Myocyte (in vitro differentiated cells): Measurements from ENCODE around the gene CHRNE. TPM values are rescaled to one million over a fixed set of nuclear protein-coding genes. Genes with fewer than 3 reads are reported as not detected.
"Not testable (repeated sequence)": the region's sequence is repeated elsewhere in the genome, so short reads cannot be mapped to it uniquely, and the experiment has no call there.

ENCODE experiments used
- DNase-seq: peaks from one replicate; pipeline ENCODE4 v3.0.0-alpha.2; 2012; ENCODE audit warnings: low read depth
- total RNA-seq: library from RNA; depleted of rRNA; stranded (reverse); fragments of >200 nt; gene quantifications from 2 replicates; pipeline ENCODE4 v1.2.3, GENCODE V29; 2014

The CHRNE gene
- total RNA-seq, 1 donor from 2014 or later = not detected

DNA sequence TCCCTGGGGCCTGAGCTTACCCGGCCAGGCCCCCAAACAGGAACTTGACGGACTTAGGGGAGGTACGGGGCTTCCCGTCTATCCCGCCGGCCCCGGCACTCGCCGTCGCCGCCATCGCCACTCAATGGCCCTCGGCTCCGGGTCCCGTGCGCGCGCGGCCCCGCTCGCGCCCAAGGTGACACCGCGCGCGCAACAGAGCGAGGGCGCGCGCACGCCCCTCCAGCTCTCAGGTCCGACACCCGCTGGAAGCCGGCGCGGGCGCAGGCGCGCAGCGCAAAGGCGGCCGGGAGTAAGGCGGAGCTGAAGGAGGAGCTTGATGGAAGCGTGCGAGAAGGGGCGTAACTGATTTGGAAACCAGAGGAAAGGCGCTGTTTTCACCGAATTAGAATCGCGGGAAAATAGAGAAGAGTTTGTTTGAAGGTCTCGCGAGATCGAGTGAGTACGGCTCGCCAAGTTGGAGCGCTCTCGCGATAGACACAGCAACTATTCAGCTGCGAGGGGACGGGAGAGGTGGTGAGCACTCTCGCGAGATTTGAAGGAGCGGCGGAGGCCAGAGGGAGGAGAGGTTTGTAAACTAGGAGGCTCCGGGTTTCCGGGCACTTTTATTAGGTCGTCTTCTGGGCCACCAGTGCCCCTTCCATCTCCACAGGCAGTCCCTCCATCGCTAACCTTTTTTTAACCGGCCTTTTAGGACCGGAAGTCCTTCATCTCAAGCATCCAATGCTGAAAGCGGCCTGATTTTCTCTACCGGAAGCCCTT is 37.1 kb upstream of the CHRNE start, which contains the start of the genes RNF167 and SLC25A11:
TSS of gene RNF167 (plus strand) at position 473 of the 759 bp plus-strand sequence. CDS start 642 bp downstream, outside the sequence.
TSS of gene SLC25A11 (minus strand) at position 251 of the 759 bp plus-strand sequence. CDS start at position 115, 136 bp downstream.
- peak; percentile 99 for DNase-seq

DNA sequence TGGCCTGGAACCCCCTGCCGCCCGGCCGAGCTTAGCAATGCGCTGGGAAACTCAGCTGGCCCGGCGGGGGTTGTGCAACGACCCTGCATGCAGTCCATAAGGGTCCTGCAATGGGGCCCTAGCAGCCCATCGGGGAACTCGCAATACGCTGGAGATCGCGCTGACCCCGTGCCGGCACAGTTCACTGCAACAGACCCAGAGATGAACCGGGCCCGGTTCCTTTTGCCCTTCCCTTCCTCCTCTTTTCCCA is 36.6 kb upstream of the CHRNE start:
- no peak for DNase-seq

GRCh38 chr17:4938688-4939545 is 36.0 kb upstream of the CHRNE start:
- no peak for DNase-seq

DNA sequence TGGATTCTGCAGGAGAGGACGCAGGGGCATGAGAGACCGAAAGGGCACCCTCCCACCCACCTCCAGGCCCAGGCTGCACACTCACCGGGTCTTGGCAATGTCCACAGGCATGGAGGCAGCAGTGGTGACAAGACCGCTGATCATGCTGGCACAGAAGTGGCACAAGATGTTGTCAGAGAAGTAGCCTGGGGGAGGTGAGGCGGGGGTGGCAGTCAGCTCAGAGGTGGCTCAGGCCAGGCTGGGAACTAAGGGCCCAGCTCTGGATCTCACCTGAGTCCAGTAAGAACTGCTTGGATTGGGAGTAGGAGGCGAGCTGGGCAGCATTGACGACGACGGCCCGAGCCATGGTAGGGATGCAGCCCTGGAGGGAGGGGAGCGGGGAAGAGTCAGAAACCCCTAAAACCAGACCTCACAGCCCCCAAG is 35.2 kb upstream of the CHRNE start:
- no peak for DNase-seq

DNA sequence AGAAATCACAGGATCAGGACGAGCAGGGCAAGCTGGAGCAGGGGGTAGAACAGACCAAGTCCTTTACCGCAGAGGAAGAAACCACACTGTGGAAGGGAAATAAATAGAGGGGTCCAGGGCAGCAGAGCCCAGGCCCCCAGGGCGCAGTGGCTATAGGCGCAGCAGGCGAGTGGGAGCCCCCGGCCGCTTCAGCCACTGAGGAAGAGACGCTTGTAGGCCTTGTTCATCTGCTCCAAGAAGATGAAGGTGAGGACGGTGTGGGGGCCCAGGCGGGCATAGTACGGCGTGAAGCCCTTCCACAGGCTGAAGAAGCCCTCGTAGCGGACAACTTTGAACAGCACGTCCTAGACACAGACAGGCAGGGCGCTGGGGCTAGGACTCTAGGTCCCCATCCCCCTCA is 34.7 kb upstream of the CHRNE start:
- DNase-seq = no peak

DNA sequence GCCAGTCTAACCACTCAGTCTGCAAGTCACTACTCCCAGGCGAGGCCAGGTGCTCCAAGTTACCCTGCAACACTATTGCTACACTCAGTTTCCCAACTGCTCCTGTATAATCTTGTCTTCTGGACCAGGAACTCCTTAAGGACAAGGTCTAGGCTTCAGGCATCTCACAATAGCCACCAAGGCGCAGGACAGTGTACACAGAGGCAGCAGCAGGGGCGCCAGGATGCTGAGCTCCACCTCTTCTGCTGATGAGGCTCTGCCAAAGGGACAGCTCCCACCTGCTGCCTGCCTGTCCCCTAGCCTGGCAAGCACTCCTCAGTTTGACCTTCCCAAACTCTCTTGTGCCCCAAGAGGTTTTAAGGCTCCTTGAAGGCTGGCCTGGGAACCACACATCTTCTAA is 33.5 kb upstream of the CHRNE start:
- no peak for DNase-seq

DNA sequence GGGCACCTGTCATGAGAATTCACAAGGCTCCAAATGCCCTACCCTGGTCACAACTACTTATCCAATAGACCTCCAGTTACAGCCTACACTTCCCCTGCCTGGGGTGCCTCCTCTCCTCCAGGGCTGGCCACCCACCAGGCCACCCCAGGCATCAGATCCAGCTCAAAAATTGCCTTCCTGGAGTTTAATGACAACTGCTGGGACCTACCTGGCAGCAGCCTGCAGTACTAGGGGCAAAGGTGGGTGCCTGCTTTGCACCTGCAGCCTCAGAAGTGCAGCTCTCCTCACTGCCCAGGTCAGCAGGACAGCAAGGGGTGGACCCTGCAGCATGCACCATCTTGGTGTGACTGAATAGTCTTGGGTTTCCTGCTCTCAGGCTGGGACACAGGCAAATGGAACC is 32.8 kb upstream of the CHRNE start:
- no peak for DNase-seq

DNA sequence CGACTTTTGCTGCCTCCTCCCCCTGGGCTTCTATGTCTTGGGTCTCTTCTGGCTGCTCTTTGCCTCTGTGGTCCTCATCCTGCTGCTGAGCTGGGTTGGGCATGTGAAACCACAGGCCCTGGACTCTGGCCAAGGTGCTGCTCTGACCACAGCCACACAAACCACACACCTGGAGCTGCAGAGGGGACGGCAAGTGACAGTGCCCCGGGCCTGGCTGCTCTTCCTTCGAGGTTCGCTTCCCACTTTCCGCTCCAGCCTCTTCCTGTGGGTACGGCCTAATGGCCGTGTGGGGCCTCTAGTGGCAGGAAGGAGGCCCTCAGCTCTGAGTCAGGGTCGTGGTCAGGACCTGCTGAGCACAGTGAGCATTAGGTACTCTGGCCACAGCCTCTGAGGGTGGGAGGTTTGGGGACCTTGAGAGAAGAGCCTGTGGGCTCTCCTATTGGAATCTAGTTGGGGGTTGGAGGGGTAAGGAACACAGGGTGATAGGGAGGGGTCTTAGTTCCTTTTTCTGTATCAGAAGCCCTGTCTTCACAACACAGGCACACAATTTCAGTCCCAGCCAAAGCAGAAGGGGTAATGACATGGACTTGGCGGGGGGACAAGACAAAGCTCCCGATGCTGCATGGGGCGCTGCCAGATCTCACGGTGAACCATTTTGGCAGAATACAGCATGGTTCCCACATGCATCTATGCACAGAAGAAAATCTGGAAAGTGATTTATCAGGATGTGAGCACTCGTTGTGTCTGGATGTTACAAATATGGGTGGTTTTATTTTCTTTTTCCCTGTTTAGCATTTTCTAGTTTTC is 31.5 kb upstream of the CHRNE start:
- DNase-seq = peak; percentile 85

- no peak for DNase-seq
Observed at GRCh38 chr17:4933646-4934045, 30.7 kb upstream of the CHRNE start.

GRCh38 chr17:4932756-4933155 is 29.9 kb upstream of the CHRNE start:
- no peak for DNase-seq

DNA sequence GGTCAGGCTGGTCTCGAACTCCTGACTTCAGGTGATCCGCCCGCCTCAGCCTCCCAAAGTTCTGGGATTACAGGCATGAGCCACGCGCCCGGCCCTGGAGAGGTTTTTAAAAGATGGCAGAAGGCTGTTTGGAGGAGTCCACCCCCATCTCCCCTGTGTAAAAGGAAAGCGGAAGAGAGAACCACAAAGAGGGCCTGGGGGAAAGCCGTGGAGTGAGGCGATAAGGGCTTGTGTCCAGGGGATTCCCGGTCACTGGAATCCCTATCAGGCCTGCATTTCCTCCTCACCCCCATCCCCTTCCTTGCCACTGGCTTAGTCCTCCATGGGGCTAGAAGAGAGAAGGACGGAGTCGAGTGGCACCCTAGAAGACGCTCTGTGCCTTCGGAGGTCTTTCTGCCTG is 29.1 kb upstream of the CHRNE start, which contains the start of gene GP1BA:
TSS of gene GP1BA (plus strand) at position 315 of the 400 bp plus-strand sequence. CDS start 328 bp downstream, outside the sequence.
- no peak for DNase-seq

- no peak for DNase-seq
Observed at GRCh38 chr17:4928881-4929280, 26.0 kb upstream of the CHRNE start.

DNA sequence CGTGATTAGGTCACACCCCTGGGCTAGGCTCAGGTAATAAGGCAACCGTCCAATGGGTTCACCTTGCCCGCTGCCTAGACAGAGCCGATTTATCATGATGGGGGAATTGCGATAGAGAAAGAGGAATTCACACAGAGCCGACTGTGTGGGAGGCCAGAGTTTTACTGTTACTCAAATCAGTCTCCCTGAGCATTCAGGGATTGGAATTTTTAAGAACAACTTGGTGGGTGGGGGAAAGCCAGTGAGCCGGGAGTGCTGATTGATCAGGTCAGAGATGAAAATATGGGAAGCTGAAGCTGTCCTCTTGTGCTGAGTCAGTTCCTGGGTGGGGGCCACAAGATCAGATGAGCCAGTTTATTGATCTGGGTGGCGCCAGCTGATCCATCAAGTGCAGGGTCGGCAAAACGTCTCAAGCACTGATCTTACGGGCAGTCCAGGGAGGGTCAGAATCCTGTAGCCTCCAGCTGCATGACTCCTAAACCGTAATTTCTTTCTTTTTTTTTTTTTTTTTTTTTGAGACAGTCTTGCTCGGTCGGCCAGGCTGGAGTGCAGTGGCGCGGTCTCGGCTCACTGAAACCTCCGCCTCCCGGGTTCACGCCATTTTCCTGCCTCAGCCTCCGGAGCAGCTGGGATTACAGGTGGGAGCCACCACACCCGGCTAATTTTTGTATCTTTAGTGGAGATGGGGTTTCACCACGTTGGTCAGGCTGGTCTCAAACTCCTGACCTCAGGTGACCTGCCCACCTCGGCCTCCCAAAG is 23.9 kb upstream of the CHRNE start:
- not testable (repeated sequence) for DNase-seq

- no peak for DNase-seq
Observed at GRCh38 chr17:4921320-4921719, 18.4 kb upstream of the CHRNE start.

DNA sequence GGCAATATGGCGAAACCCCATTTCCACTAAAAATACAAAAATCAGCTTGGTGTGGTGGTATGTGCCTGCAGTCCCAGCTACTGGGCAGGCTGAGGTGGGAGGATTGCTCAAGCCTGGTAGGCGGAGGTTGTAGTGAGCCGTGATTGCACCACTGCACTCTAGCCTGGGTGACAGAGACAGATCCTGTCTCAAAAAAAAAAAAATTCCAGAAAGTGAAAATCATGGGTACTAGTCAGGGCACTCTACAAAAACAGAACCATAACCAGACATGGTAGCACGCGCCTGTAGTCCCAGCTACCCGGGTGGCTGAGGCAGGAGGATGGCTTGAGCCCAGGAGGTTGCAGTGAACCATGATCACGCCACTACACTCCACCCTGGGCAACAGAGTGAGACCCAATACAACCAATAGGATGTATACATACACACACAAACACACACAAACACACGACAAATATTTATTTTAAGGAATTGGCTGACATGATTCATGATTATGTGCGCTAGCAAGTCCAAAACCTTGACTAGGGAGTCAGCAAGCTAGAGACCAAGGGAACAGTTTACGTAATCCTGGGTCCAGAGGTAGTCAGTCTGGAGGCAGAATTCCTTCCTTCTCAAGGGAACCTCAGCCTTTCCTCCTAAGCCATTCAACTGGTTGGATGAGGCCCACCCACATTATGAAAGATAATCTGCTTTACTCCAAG is 17.6 kb upstream of the CHRNE start:
- no peak for DNase-seq

DNA sequence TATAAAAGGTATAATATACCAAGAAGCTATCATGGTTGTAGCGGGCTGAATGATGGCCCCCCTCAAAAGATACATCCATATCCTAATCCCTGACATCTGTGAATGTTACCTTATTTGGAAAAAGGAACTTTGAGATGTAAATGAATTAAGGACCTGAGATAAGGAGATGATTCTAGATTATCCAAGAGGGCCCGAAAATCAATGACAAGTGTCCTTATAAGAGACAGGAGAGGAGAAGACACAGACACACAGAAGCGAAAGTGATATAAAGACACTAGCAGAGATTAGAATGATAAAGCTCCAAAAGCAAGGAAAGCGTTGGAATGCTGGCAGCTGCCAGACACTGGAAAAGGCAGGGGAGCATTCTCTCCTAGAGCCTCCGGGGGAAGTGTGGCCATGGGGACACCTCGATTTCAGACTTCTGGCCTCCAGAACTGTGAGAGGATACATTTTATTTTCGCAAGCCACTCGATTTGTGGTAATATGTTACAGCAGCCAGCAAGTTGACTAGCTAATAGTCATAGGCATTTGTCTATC is 16.7 kb upstream of the CHRNE start:
- no peak for DNase-seq

DNA sequence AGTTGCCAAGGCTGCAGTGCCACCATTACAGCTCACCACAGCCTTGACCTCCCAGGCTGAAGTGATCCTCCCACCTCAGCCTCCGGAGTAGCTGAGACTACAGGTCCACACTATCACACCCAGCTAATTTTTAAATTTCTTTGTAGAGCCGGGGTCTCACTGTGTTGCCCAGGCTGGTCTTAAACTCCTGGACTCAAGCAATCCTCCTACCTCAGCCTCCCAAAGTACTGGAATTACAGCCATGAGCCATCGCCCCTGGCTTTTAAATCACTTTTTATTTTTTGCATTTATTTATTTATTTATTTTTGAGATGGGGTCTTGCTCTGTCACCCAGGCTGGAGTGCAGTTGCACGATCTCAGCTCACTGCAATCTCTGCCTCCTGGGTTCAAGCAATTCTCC is 11.7 kb upstream of the CHRNE start:
- DNase-seq = not testable (repeated sequence)

DNA sequence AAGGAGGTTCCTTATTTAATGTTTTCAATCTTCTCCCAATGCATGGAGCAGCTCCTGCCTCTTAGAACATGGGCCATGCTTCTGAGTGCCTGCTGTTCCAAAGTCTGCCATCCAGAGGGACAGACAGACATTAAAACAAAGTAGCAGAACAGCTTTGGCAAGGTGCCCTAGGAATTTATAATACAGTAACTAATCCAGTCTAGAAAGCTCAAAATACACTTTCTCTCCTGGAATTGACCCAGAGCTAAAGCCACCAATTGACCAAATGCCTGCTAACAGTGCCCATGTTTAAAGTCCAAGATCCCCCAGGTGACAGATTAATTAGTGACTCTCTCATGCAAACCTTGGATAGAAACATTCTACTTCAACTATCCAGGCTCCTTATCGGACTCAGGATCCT is 11.1 kb upstream of the CHRNE start:
- peak; percentile 49 for DNase-seq

GRCh38 chr17:4908711-4909496 is 6.0 kb upstream of the CHRNE start:
- DNase-seq = peak; percentile 98
